Erythroblast (primary cell): ENCODE measurements around the gene NEDD4L.

Experiments
- GATA1 ChIP-seq: IDR thresholded peaks from 2 replicates; pipeline ENCODE4 v1.6.1; 2011; ENCODE audit warnings: low read depth, mild to moderate bottlenecking, control low read depth, low read length, moderate library complexity
- POLR2A ChIP-seq: IDR thresholded peaks from 2 replicates; pipeline ENCODE4 v1.6.1; 2011; ENCODE audit warnings: mild to moderate bottlenecking, low read length

DNA sequence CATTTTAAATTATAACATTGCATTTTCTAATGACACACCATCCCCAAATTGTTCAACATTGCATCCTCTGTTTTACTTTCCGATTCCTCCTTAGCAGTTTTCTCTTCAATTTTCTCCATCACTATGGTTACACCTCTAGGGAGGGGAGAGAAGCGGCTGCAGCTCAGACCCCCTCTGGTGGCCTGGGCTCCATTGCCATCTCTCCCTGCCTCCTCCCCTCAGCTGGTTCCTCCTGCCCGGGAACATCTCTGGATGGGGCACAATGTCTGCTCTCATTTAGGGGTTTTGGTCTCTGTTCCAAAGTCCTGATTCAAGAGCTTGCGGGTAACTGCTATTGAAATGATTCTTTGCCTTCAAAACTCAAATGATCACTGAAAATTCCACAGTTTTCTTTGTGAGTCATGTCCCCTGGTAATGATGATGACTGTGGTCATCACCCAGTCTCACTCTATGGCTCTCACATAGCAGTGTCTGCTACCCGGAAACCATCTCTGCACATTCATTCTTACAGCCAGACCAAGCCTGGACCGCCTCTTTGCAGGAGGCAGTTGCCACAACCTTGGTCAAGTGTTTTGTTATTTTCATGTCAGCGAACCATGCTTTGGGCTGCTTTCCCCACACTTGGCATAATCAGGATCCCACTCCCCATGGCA lies 321.0 kb downstream of the NEDD4L start:
- TF ChIP-seq POLR2A: no peak
- no peak for TF ChIP-seq GATA1
